Neural progenitor cell (in vitro differentiated cells): ENCODE measurements around the gene KLRB1.

Experiments used
- CTCF ChIP-seq: fragments of 200-600 bp; sonication (generic); IDR thresholded peaks from 2 replicates; pipeline ENCODE4 v1.5.1; 2017; ENCODE audit warnings: antibody characterized with exemption, mild to moderate bottlenecking
- EZH2 ChIP-seq: fragments of 200-600 bp; sonication (generic); IDR thresholded peaks from 2 replicates; pipeline ENCODE4 v1.6.1; 2017; ENCODE audit warnings: antibody characterized with exemption, mild to moderate bottlenecking, moderate library complexity
- EZH2phosphoT487 ChIP-seq: fragments of 200-600 bp; sonication (generic); IDR thresholded peaks from 2 replicates; pipeline ENCODE4 v1.6.1; 2017; ENCODE audit warnings: antibody characterized with exemption

GRCh38 chr12:9597365-9597764 is 10.4 kb downstream of the KLRB1 start:
- TF ChIP-seq EZH2 (no peak), CTCF (no peak), EZH2phosphoT487 (no peak)
